HG03342 (cell line): ENCODE results near the gene FPGS.
A peak's percentile ranks its signal among the peaks of the same experiment; 100 is the strongest.
"Not testable (repeated sequence)": the region's sequence is repeated elsewhere in the genome, so short reads cannot be mapped to it uniquely, and the experiment has no call there.

Source experiments
- ATAC-seq: cut with Tn5 transposase; IDR thresholded peaks from one replicate; pipeline ENCODE4 v1.9.1; 2021; ENCODE audit warnings: mild to moderate bottlenecking, moderate library complexity; ENCODE audit not compliant: unreplicated experiment

The FPGS gene

DNA sequence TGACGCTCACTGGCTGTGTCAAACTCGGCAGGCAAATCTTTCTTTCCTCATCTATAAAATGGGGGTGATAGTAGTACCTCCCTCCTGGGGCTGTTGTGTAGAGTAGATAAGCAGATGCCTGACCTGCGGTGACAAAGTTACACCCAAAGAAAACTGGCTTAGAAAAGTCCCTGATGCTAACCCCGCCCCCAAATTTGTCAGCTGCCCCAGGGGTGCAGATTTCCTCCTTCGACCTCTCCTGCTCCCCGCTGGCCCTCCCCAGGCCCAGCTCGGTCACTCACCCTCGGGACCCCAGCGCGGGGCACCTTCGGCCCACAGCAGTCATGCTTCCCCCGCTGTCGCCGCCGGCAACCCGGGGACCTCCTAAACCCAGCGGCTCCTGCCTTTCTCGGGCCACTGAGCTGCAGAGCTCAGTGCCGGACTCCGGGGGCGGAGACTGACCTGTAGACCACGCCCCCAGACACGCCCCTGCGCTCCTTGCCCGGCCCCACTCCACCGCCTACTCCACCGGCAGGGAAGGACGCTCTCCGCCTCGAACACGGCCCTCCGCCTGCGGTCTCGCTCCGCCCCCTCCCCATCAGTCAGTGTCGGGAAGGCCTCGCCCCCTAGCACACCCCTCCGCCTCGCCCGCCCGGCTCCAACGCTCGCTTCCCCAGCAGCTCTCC lies 31.6 kb upstream of the FPGS start:
- peak; percentile 90 for ATAC-seq

DNA sequence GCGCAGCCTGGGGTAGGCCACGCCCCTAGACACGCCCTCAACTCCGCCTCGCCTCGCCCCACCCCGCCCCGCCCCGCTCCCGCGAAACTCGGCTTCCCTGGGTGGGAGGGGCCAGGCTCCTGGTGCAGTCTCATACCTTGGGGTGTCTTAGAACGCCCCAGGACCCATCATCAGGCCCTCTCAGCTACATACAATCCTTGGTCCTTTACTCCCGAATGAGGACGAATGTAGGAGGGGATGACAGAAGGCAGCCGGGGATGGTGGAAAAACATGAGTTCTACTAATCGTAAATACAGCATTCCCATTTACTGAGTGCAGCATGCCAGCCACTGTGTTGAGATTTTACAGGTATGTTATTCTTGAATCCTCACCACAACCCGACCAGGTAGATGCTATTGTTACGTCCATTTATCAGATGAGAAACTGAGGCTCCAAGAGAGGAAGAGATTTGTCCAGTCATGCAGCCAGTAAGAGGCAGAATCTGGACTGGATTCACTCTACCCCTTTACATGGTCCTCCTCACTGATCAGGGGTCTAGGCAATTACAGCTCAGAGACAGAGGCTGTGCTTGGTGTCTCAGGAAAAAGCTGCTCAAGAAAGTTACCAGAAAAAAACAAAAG lies 31.0 kb upstream of the FPGS start:
- no peak for ATAC-seq

DNA sequence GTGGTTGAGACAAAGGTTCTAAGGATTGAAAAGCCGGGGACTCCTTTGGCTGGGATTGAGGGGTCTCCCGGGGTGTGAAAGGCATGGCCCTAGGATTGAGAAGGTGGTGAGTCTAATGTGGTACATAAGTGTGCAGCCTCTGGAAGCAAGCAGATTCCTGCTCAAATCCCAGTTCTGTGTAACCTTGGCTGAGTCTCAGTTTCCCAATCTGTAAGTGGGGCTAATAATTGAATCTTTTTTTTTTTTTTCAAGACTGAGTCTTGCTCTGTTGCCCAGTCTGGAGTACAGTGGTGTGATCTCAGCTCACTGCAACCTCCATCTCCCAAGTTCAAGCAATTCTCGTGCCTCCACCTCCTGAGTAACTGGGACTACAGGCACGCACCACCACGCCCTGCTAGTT lies 30.1 kb upstream of the FPGS start:
- ATAC-seq, result no peak

DNA sequence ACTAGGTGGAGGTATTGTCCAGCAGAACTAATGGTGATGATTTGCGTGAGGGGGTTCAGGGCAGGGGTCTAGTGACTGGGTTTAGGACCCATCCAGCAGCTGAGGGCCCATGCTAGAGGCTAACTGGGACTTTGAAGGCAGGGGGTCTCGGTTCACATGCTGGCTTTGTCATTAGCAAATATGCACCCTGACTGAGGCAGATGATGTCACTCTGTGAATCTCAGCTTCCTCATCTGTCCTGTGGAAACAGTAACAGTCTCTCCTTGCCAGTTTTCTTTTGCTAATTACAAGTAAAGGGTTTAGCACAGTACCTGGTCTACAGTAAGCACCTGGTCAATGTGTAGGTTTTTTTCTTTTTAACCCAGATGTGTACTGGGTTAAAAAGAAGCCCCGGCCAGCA lies 29.4 kb upstream of the FPGS start:
- no peak for ATAC-seq

DNA sequence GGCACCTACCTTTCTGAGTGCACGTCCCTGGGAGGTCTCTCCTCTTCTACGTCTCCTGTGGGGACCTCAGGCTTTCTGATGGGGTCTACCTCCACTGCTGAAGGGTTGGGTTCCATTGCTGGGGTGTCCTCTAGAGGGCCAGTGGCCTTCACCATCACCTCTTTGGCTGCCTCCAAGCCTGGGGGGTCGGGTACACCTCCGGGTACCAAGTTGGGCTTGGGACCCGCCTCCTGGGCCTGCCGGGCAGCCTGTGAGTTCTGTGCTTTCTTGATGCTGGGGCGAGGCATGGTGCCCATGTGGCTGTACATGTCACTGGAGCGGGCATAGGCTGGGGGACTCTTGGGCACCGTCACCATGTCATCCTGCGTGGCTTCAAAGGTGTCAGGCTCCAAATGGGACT lies 28.7 kb upstream of the FPGS start:
- ATAC-seq, result no peak

DNA sequence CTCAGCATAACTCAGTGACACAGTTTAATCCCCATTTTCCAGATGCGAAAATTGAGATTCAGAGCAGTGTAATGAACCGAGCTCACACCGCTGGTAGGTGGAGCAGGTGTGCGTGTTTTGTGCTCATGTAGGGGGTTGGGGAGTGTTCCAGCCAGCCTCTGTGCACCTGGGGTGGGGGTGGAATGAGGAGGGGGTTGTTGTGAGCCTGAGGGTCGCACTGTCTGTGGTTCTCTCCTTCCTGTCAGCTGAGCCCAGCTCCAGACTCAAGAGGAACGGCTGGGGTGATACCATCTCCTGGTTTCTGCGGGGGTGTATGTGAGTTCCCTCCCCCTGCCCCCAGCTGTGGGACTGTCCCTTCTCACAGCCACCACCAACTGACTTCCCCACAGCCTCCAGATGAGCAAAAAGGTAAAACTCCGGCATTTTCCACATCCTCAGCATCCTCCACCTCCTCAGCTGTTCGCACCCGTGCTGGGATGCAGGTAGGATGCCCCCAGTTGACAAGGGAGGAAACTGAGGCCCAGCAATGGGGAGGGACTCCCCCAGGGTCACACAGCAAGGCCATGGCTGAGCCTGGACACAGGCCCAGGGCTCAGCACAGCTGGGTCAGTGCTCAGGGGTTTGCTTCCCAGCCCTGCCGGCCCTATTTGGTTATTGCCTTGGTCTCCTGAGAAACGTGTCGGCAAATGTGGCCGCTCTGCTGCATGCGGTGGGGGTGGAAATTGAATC lies 26.3 kb upstream of the FPGS start:
- ATAC-seq, result no peak

DNA sequence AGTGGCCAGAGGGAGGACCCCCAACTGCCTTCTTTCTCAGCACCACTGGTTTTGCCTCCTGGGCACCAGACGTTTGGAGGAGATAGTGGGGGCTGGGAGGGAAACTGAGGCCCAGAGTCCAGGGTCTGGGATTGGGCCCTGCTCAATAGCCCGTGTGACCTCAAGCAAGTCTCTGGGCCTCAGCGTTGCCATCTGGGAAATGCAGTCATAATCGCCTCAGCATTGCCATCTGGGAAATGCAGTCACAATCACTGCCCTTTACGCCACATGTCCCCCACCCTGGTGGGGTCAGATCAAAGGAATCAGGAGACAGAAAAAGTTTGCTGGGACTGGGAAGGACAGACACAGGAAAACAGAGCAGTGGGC lies 25.8 kb upstream of the FPGS start:
- ATAC-seq, result no peak

DNA sequence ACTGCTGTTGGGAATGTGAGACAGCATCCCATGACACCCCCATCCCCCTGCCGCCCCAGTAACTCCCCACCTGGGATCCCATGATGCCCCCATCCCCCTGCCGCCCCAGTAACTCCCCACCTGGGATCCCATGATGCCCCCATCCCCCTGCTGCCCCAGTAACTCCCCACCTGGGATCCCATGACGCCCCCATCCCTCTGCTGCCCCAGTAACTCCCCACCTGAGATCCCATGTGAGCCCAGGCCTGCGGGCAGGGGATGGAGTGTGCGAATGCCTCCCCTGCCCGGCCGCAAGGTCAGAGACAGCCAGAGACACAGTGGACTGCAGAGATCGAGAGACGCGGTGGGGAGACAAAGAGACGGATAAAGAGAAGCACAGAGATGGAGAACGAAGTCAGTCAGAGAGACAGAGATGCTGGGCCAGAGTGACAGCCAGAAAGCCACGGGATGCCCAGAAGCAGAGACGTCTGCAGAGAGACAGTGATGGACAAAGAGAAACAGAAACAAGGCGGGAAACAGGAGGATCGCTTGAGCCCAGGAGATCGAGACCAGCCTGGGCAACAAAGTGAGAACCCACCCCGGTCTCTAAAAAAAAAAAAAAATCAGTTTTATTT lies 25.2 kb upstream of the FPGS start:
- no peak for ATAC-seq

DNA sequence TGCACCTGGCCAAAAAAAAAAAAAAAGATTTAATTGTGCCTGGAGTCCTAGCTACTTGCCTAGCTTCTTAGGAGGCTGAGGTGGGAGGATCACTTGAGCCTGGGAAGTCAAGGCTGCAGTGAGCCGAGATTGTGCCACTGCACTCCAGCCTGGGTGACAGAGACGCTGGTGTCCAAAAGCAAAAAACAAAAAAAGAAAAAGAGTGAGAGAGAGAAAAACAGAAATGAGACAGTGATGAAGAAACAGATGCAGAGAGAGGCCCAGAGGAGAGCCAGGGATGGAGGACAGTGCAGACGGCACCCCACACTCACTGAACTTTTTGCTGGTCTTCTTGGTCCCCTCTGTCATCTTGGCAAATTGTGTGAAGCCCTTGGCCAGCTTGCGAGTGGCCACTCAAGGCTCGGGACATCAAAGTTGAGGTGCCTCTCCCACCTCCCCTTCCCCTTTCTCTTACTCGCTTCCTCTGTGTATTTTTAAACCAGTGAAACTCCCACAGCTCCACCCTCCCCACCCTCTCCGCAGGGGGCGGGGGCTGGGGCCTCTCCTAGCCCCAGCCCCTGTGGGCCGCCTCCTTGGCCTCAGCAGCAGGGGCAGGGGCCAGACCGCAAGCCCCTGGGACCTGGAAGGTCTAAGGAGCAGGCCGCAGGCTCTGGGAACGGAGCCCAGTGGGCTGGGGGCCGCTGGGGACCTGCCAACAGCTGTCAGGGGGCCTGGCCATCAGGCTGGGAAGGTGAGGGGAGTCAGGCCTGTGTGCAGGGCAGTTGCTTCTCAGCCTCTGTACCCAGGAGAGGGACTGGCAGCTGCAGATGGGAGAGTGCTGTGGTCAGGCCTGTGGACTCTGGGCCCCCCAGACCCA lies 24.2 kb upstream of the FPGS start, which contains the start of gene SH2D3C:
SH2D3C (minus strand) TSS at position 387 of the 856 bp plus-strand sequence; CDS start at position 348, 39 bp downstream.
- ATAC-seq, result no peak

DNA sequence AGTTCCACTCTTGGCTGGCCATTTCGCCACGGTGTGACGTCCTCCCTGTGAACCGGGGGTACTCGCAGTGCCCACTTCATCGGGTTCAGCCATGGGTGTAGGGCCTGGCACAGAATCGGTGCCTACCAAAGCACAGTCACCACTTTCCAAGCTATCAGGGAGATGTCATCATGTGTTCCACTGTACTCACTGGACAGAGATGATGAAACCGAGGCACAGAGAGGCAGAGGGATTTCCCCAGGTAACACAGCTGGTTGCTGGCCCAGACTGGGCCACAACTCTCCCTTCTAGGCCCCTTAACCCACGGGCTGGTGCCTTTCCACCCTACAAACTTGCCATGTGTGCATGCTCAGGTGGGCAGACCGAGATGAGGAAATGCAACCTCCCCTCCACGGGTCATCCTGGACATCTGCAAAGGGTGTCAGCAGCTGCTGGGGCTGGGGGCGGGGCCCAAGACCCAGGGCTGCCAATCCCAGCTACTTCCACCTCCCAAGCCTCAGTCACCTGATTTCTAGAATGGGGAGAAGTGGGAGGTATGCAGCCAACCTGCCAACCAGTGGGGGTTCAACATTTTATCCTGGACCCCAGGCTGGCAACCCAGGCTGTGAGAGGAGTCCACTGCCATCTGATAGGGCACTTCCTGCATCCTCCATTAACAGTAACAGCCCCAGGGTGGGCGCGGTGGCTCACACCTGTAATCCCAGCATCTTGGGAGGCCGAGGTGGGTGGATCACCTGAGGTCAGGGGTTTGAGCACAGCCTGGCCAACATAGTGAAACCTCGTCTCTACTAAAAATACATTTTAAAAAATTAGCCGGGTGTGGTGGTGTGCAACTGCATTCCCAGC lies 23.3 kb upstream of the FPGS start:
- ATAC-seq, result no peak

DNA sequence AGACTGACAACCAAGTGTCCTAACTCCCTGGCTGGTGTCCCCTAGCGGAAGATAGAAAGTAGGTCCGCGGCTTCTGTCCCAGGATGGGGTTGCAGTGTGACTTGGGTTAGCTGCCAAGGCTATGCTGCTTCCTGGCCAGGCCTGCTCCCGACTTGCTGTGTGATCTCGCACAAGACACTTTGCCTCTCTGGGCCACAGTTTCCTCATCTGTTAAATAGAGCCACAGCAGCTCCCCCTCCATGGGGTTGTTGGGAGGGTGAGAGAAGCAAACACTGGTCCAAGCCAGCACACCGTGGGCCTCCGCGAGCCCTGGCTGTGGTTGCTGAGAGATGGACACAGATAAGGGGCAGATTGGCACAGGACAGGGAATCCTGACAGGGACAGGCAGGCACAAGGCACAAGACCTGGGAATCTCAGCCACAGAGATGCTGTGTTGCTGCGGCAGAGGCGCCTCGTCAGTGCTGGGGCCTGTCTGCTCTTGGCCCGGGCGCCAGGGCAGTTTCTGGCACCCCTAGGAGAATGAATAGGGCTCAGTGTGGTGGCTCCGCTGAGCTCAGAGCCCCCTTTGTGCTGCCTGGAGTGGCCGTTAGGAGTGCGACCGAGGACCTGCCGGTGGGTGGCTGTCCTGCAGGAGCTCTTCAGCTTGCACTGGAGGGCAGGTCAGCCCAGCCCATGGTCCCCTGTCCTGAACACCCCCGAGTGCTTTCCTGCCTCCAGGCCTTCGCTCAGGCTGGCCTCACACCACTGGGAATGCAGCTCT lies 22.4 kb upstream of the FPGS start:
- no peak for ATAC-seq

DNA sequence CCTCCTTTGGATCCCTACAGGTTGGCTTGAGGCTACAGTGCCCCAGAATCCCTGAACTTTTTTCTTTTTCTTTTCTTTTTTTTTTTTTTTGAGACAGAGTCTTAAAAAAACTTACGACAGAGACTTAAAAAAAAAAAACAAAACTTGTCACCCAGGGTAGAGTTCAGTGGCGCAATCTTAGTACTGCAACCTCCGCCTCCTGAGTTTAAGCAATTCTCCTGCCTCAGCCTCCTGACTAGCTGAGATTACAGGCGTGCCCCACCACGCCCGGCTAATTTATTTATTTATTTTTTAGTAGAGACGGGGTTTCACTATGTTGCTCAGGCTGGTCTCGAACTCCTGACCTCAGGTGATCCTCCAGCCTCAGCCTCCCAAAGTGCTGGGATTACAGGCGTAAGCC lies 21.8 kb upstream of the FPGS start:
- not testable (repeated sequence) for ATAC-seq

DNA sequence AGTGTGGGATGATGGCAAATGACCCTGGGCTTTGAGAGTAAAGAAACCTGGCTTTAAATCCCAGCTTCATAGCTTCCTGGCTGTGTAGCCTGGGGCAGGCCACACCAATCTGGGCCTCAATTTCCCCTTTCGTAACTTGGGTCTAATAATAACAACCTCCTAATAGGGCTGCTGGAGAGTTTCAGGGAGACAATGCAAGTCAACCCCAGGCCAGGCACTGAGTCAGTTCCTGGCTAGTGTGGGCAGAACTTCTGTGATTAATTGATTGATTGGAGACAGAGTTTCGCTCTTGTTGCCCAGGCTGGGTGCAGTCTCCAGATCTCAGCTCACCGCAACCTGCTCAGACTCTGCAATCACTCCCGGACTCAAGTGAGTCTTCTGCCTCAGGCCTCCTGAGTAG lies 20.9 kb upstream of the FPGS start:
- ATAC-seq, result no peak

DNA sequence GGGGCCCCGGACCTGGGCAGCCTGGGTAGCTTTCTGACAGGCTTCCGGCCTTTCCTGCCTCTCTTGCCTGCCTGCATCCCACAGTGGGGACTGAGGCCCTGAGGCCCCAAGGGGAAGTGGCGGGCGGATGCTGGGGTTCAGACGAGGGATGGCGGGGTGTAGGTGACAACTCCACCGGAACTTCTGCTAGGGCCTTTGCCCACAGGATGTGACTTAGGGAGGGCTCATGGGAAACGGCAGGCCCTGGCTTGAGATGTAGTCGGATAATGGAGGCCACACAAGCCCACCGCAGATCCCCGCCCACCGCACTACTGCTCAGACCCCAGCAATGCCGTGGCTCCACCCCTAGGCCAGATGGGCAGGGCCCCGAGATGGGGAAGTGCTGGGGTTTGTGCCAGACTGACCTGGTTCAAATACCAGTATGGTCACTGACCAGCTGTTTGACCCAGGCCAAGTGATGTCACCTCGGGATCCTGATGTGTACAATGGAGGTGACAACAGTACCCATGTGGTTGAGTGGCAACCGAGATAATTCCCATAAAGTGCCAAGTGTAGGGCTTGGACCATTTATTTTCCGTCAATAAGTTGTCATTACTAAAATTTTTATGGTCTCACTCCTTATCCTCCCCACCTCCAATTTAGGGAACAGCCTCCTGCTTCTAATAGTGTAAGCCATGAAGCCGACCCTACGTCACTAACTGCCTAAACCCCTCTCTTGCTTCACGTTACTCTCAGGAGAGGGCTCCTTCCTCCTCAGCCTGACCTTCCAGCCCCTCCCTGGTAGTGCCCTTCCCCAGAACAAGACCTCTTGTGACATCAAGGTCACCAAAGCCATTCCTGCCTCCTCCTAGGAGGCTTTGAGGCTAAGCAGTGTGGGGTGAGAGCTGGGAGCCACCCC lies 19.3 kb upstream of the FPGS start:
- no peak for ATAC-seq

DNA sequence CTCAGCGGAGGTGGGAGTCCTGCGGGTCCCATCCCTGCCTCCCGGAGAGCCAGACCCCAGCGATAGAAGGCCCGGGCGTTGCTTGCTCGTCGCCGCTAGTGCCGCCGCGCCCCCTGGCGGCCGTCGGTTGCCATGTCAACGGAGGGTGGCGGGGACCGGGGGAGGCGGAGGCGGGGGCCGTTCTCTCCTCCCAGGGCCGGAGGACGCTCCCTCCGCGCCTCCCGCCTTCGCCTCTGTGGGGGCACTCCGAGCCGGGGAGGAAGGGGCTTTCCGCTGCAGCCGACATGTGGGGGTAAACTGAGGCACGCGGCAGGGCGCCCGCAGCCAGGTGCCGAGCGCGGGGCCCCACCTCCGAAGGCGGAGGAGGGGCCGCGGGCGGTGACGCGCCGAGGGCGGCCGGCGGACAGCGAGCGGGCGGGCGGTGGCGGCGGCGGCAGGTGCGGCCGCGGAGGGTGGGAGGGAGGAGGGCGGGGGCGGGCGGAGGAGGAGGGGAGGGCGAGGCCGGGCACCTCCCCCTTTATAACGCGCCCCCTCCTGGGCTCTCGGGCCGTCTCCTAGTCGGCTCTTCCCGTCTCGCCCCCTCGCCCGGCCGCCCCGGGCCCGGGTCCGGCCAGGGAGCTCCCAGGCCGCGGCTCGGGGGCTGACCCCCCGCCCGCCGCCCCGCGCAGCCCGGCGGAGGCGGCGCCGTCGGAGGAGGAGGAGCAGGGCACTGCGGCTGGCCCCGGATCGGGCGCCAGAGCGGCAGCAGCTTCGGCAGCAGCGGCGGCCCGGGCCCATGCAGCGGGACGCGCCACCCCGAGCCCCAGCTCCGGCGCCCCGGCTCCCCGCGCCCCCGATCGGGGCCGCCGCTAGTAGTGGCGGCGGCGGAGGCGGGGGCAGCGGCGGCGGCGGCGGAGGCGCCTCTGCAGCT lies 17.4 kb upstream of the FPGS start:
- peak; percentile 39 for ATAC-seq

DNA sequence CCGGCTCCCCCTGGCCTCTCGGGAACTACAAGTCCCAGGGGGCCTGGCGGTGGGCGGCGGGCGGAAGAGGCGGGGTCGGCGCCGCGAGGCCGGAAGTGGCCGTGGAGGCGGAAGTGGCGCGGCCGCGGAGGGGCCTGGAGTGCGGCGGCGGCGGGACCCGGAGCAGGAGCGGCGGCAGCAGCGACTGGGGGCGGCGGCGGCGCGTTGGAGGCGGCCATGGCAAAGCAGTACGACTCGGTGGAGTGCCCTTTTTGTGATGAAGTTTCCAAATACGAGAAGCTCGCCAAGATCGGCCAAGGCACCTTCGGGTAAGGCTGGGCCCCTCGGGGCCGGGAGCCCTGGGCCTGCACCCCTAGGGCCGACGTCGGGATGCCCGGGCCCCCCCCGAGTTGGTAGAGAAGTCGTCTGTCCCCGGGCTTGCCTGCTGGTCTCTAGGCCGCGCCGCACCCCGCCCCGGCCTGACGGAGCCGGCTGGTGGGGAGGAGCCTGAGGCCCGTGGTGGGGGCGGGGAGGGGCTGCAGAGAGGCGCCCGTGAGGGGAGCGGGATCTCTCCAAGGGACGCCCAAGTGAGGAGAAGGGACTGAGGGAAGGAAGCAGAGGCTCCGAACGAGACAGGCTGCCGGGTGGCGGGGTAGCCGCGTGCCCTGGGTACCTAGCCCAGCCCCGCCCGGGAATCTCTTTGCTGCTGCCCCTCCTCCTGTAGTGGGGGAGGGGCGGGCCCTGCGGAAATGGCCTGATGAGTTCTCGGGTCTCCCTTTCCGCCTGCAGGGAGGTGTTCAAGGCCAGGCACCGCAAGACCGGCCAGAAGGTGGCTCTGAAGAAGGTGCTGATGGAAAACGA lies 16.5 kb upstream of the FPGS start, which contains the start of gene CDK9:
CDK9 (plus strand) TSS at position 102 of the 840 bp plus-strand sequence; CDS start at position 217, 115 bp downstream.
- peak; percentile 51 for ATAC-seq
